T-cell (primary cell): ENCODE data around the gene FZD7. TPM values are rescaled to one million over a fixed set of nuclear protein-coding genes. Genes with fewer than 3 reads are reported as not detected.

Experiments
- ATAC-seq, 4 experiments: fragments of 200-7000 bp in 3 of 4; fragments of 150-1000 bp in 1 of 4; cut with Tn5 transposase; replicated peaks in 1 of 4; 1 replicate in 3 of 4; 2 replicates in 1 of 4; pipeline ENCODE4 v1.10.0; 2021; ENCODE audit warnings: moderate library complexity in 3 of 4, mild to moderate bottlenecking in 2 of 4, moderate number of reproducible peaks in 1 of 4
- CTCF ChIA-PET, 2 donors: fragments of 300-600 bp; sonication (Branson Sonifier 250); formaldehyde crosslinking; loops; one replicate each; lab custom pipeline; 2022; ENCODE audit warnings: antibody characterized with exemption in 2 of 2; lab: Charles Lee
- POLR2A ChIA-PET, 2 donors: fragments of 300-600 bp; sonication (Branson Sonifier 250); formaldehyde crosslinking; loops; one replicate each; lab custom pipeline; 2022; ENCODE audit warnings: antibody characterized with exemption in 2 of 2; lab: Charles Lee
- DNase-seq, 35 experiments: peaks; one replicate each; pipeline versions ENCODE4 v3.0.0 to v3.0.0-alpha.2; 2013 to 2023
- H3K27ac ChIP-seq: one replicate; pipeline ENCODE4 v1.5.1; 2013; ENCODE audit warnings: low read length
- H3K27me3 ChIP-seq, 2 experiments: replicated peaks in 1 of 2; 1 replicate in 1 of 2; 2 replicates in 1 of 2; pipeline versions ENCODE4 v1.6.1 to v1.7.0; 2013; ENCODE audit warnings: low read length in 1 of 2, mixed read lengths in 1 of 2; ENCODE audit not compliant: control insufficient read depth in 2 of 2, insufficient read depth in 2 of 2; ENCODE audit errors: extremely low read depth in 1 of 2
- H3K36me3 ChIP-seq, 2 donors: 1 replicate in 1 of 2; 2 replicates in 1 of 2; pipeline versions ENCODE4 v1.6.1 to v1.7.0; 2013; ENCODE audit warnings: low read length in 1 of 2; ENCODE audit not compliant: control insufficient read depth in 2 of 2, insufficient read depth in 1 of 2; ENCODE audit errors: extremely low read depth in 1 of 2
- H3K4me1 ChIP-seq, 2 experiments: 1 replicate in 1 of 2; 2 replicates in 1 of 2; pipeline versions ENCODE4 v1.6.1 to v1.7.0; 2013; ENCODE audit warnings: low read length in 2 of 2, mixed read lengths in 1 of 2; ENCODE audit not compliant: insufficient read depth in 2 of 2, control insufficient read depth in 1 of 2; ENCODE audit errors: extremely low read depth in 1 of 2
- H3K4me3 ChIP-seq, 2 donors: 1 replicate in 1 of 2; 2 replicates in 1 of 2; pipeline versions ENCODE4 v1.5.1 to v1.7.0; 2013; ENCODE audit warnings: mild to moderate bottlenecking in 2 of 2, low read length in 1 of 2, moderate library complexity in 1 of 2; ENCODE audit not compliant: control insufficient read depth in 1 of 2; ENCODE audit errors: extremely low read depth in 1 of 2
- H3K9me3 ChIP-seq: 2 replicates; pipeline ENCODE4 v1.7.0; 2013
- H3K27ac Mint-ChIP-seq, 2 donors: one replicate each; pipeline ENCODE4 v1.8.0; 2020 to 2021; ENCODE audit warnings: mild to moderate bottlenecking in 2 of 2, mixed read lengths in 2 of 2
- H3K27me3 Mint-ChIP-seq, 2 donors: one replicate each; pipeline ENCODE4 v1.8.0; 2021 to 2022; ENCODE audit warnings: mixed read lengths in 2 of 2
- H3K36me3 Mint-ChIP-seq: one replicate; pipeline ENCODE4 v1.8.0; 2021; ENCODE audit warnings: mixed read lengths
- H3K4me1 Mint-ChIP-seq, 3 donors: one replicate each; pipeline ENCODE4 v1.8.0; 2020 to 2022; ENCODE audit warnings: mixed read lengths in 3 of 3, mild to moderate bottlenecking in 1 of 3
- H3K4me3 Mint-ChIP-seq, 3 donors: one replicate each; pipeline ENCODE4 v1.8.0; 2020 to 2022; ENCODE audit warnings: mild to moderate bottlenecking in 3 of 3, mixed read lengths in 3 of 3, moderate library complexity in 3 of 3
- H3K9me3 Mint-ChIP-seq, 3 donors: one replicate each; pipeline ENCODE4 v1.8.0; 2020 to 2022; ENCODE audit warnings: mixed read lengths in 3 of 3
- WGBS: methylation state at CpG from one replicate; pipeline ENCODE4 v1.1.5; 2013; ENCODE audit warnings: missing lambda C conversion rate; ENCODE audit not compliant: insufficient coverage; 5-methylcytosine and 5-hydroxymethylcytosine counted together
- total RNA-seq, 35 experiments: library from RNA in 6 of 35; stranded (reverse) in 6 of 35; fragments of 120-200 nt in 1 of 35; gene quantifications; one replicate each; pipeline versions ENCODE4 v1.2.1 to v1.2.4 and lab custom pipeline; 2013 to 2026

The FZD7 gene
- total RNA-seq, 5 donors from 2014 or later (not counting 1 experiment from before 2014, with no cell fraction given): 0.15 to 0.93 (median 0.56) TPM

GRCh38 chr2:202009019-202009481 is 24.6 kb upstream of the FZD7 start:
- POLR2A ChIA-PET: no interaction called here
- DNase-seq: no peak
- CTCF ChIA-PET: no interaction called here

DNA sequence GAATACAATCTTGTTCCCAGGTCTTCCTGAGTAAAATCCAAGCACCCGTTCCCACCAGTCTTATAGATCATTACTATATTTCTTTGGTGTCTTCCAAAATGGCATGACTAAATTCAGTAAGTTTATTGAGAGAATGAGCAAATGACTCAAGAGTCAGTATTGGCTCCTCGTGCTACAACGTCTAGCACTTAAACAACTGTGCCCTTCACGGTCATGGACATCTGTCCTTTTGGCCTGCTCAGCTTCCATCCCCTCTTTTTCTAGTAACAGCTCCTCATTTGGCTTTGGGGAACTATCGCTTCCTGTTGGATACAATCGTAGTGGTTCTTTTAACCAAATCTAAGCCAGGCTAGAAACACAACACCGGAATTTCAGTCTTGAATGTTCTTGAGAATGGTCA is 24.1 kb upstream of the FZD7 start:
- H3K4me1 Mint-ChIP-seq: no peaks in the 10 kb centered on the region
- 94% methylated on average over 6 of the region's 7 CpGs for WGBS
- Histone ChIP-seq H3K36me3 (no peaks in the 10 kb centered on the region), H3K27me3 (peaks cover 0 to 4% of the 10 kb centered on the region in 2 experiments), H3K4me3 (no peak overlapping the region), H3K9me3 (no peaks in the 10 kb centered on the region), H3K4me1 (no peaks in the 10 kb centered on the region), H3K27ac (no peak overlapping the region)
- DNase-seq (no peak), ATAC-seq (no peak)
- ChIA-PET CTCF (no interaction called here), POLR2A (no interaction called here)
- no peak overlapping the region for H3K27ac Mint-ChIP-seq
- no peaks in the 10 kb centered on the region for H3K36me3 Mint-ChIP-seq
- peaks cover 14 to 21% of the 10 kb centered on the region in 2 donors for H3K27me3 Mint-ChIP-seq
- H3K9me3 Mint-ChIP-seq: no peaks in the 10 kb centered on the region
- H3K4me3 Mint-ChIP-seq: no peak overlapping the region

More at GRCh38 chr2:202009019-202009481, 24.6 kb upstream of the FZD7 start:
- H3K4me3 ChIP-seq: no peak overlapping the region
- no peaks in the 10 kb centered on the region for H3K9me3 ChIP-seq
- no peak overlapping the region for H3K27ac ChIP-seq
- H3K9me3 Mint-ChIP-seq: no peaks in the 10 kb centered on the region
- no peaks in the 10 kb centered on the region for H3K36me3 Mint-ChIP-seq
- no peaks in the 10 kb centered on the region for H3K4me1 ChIP-seq
- H3K4me1 Mint-ChIP-seq: no peaks in the 10 kb centered on the region
- WGBS: 80% methylated on average over 5 of the region's 5 CpGs
- H3K36me3 ChIP-seq: no peaks in the 10 kb centered on the region
- no peak overlapping the region for H3K4me3 Mint-ChIP-seq
- ATAC-seq: no peak
- peaks cover 12 to 19% of the 10 kb centered on the region in 2 donors for H3K27me3 Mint-ChIP-seq
- peaks cover 0 to 4% of the 10 kb centered on the region in 2 experiments for H3K27me3 ChIP-seq
- H3K27ac Mint-ChIP-seq: no peak overlapping the region

DNA sequence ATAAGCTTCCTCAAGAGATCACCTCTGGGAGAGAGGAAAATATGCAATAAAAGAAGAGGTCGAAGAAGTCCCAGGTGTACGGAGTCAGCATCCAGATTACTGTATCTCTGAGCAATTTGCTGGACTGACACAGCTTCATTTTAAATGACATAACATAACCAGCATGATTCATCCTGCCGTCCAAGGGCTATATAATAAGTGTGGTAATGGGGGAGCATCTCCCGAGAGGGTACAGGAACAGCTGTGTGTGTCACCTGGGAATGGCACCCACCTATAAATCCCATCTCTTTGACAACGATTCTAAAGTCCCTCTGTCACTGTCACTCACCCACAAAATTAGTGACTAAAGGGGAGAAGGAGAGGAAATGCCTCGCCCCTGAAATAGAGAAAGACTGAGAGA is 19.3 kb upstream of the FZD7 start:
- Mint-ChIP-seq H3K27me3 (peaks cover 25 to 31% of the 10 kb centered on the region in 2 donors), H3K27ac (no peak overlapping the region), H3K4me3 (no peak overlapping the region), H3K36me3 (no peaks in the 10 kb centered on the region), H3K9me3 (no peaks in the 10 kb centered on the region), H3K4me1 (no peaks in the 10 kb centered on the region)
- DNase-seq (no peak), ATAC-seq (no peak)
- Histone ChIP-seq H3K36me3 (no peaks in the 10 kb centered on the region), H3K4me3 (no peak overlapping the region), H3K4me1 (no peaks in the 10 kb centered on the region), H3K9me3 (no peaks in the 10 kb centered on the region), H3K27ac (no peak overlapping the region), H3K27me3 (peaks cover 0 to 5% of the 10 kb centered on the region in 2 experiments)
- no CpG with 5 or more reads among the region's 6 CpGs for WGBS
- ChIA-PET POLR2A (no interaction called here), CTCF (no interaction called here)

- 78% methylated on average over 4 of the region's 9 CpGs for WGBS
- POLR2A ChIA-PET: no interaction called here
These were observed 18.9 kb upstream of the FZD7 start for GRCh38 chr2:202014759-202015211.

GRCh38 chr2:202015471-202015870 is 18.2 kb upstream of the FZD7 start:
- Mint-ChIP-seq H3K4me3 (no peak overlapping the region), H3K27me3 (peaks cover 21% of the 10 kb centered on the region in 2 donors), H3K36me3 (no peaks in the 10 kb centered on the region), H3K9me3 (no peaks in the 10 kb centered on the region), H3K4me1 (no peaks in the 10 kb centered on the region), H3K27ac (no peak overlapping the region)
- Histone ChIP-seq H3K9me3 (no peaks in the 10 kb centered on the region), H3K36me3 (no peaks in the 10 kb centered on the region), H3K27me3 (peaks cover 0 to 5% of the 10 kb centered on the region in 2 experiments), H3K4me3 (no peak overlapping the region), H3K4me1 (no peaks in the 10 kb centered on the region), H3K27ac (no peak overlapping the region)
- no CpG with 5 or more reads among the region's 3 CpGs for whole genome bisulfite sequencing
- no peak for DNase-seq
- POLR2A ChIA-PET: no interaction called here
- CTCF ChIA-PET: no interaction called here
- no peak for ATAC-seq

More at GRCh38 chr2:202014759-202015211, 18.9 kb upstream of the FZD7 start:
- ATAC-seq (no peak), DNase-seq (no peak)
- Histone ChIP-seq H3K4me3 (no peak overlapping the region), H3K27me3 (peaks cover 0 to 5% of the 10 kb centered on the region in 2 experiments), H3K4me1 (no peaks in the 10 kb centered on the region), H3K36me3 (no peaks in the 10 kb centered on the region), H3K9me3 (no peaks in the 10 kb centered on the region), H3K27ac (no peak overlapping the region)
- Mint-ChIP-seq H3K27ac (no peak overlapping the region), H3K4me1 (no peaks in the 10 kb centered on the region), H3K27me3 (peaks cover 21 to 27% of the 10 kb centered on the region in 2 donors), H3K9me3 (no peaks in the 10 kb centered on the region), H3K4me3 (no peak overlapping the region), H3K36me3 (no peaks in the 10 kb centered on the region)
- CTCF ChIA-PET: no interaction called here

DNA sequence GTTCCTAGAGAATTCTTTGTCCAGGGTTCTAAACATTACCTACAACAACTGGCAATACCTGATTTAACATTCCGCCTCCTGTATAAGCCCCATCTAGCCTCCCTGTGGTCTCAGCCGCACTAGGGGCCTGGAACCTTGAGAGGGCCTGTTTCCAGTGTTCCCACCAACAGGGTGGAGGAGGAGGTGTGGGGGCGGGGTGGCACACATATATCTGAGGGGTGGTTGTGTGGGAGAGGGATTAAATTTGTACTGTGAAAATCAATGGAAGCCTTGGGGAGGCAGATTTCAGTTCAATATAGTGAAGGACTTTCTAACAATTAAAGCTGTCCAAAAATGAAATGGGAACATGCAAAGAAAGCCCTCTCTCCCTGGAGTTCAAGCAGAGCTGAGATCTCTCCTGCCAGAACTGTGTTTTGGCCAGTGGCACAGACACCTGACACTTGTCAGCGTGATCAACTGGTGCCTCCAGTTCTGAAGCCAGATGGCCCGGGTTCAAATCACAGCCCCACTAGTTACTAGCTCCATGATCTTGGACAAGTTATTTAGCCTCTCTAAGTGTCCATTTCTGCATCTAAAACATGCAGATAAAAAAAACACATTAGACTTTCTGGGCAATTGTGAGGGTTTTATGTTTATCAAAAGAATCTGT is 17.0 kb upstream of the FZD7 start:
- Mint-ChIP-seq H3K9me3 (no peaks in the 10 kb centered on the region), H3K4me1 (no peaks in the 10 kb centered on the region), H3K27me3 (peaks cover 15 to 16% of the 10 kb centered on the region in 2 donors), H3K4me3 (no peak overlapping the region), H3K27ac (no peak overlapping the region), H3K36me3 (no peaks in the 10 kb centered on the region)
- DNase-seq (no peak), ATAC-seq (no peak)
- Histone ChIP-seq H3K27ac (no peak overlapping the region), H3K4me1 (no peaks in the 10 kb centered on the region), H3K9me3 (no peaks in the 10 kb centered on the region), H3K4me3 (no peak overlapping the region), H3K36me3 (no peaks in the 10 kb centered on the region), H3K27me3 (peaks cover 0 to 10% of the 10 kb centered on the region in 2 experiments)
- CTCF ChIA-PET: no interaction called here
- POLR2A ChIA-PET: no interaction called here
- 100% methylated on average over 2 of the region's 5 CpGs for WGBS
